GM12874 (cell line): ENCODE measurements around the gene ADCY7.

Experiments
- CTCF ChIP-seq: IDR thresholded peaks from 2 replicates; pipeline ENCODE4 v1.5.1; 2011; ENCODE audit warnings: low read depth, mild to moderate bottlenecking, control low read depth, low read length, moderate library complexity; ENCODE audit not compliant: insufficient read depth

Gene ADCY7

GRCh38 chr16:50294955-50295354 lies 28.6 kb downstream of the ADCY7 start:
- no peak for TF ChIP-seq CTCF

- no peak for TF ChIP-seq CTCF
Measured at GRCh38 chr16:50295541-50296132, 29.3 kb downstream of the ADCY7 start.

- no peak for TF ChIP-seq CTCF
Measured at GRCh38 chr16:50296807-50297206, 30.5 kb downstream of the ADCY7 start.

GRCh38 chr16:50297301-50298074 lies 31.1 kb downstream of the ADCY7 start:
- TF ChIP-seq CTCF = no peak

GRCh38 chr16:50298075-50298460 lies 31.7 kb downstream of the ADCY7 start:
- TF ChIP-seq CTCF = no peak

- TF ChIP-seq CTCF = no peak
Measured at GRCh38 chr16:50298591-50299507, 32.5 kb downstream of the ADCY7 start.

GRCh38 chr16:50299508-50300105 lies 33.3 kb downstream of the ADCY7 start:
- TF ChIP-seq CTCF = no peak
